SKM-1 (cell line): ENCODE results near the gene MRGPRX3.

Experiments used
- DNase-seq: peaks from one replicate; lab custom pipeline; 2025; ENCODE audit not compliant: unreplicated experiment; lab: John Stamatoyannopoulos, UW

Gene MRGPRX3

DNA sequence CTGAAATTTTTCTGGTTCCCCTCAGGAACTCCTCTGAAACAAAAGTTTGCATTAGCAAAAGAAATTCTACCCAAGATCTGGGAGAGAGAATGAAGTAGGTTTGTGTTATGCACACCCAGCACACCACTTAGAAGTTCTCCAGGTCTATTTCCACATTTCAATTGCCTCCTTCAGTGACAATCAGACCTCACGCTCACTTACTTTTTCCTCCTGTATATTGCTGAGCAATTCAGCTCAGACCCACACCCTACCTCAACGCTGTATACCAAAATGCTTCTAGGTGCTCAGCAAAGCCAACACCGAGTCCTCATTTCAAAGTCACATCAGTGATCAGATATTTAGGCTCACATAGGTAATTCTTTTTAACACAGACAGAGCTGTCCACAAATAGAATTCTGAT lies 19.2 kb downstream of the MRGPRX3 start:
- DNase-seq, result no peak

DNA sequence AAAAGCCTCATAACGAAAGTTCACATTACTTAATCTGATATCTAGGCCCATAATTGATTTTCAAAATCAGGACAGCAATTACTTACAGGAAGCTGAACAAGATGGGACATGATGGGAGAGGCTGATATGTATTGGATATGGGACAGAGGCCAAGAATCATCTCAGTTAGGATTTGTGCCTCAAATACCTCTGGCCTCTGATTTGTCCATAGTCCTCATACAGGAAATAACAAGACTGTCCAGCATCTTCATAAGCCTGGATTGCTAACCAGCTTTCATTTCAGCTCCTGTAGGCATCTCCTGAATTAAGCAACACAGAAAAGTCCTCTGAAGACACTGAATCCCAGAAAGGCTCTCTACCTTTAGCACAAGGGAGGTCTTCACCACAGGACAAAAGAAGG lies 36.0 kb downstream of the MRGPRX3 start:
- no peak for DNase-seq

DNA sequence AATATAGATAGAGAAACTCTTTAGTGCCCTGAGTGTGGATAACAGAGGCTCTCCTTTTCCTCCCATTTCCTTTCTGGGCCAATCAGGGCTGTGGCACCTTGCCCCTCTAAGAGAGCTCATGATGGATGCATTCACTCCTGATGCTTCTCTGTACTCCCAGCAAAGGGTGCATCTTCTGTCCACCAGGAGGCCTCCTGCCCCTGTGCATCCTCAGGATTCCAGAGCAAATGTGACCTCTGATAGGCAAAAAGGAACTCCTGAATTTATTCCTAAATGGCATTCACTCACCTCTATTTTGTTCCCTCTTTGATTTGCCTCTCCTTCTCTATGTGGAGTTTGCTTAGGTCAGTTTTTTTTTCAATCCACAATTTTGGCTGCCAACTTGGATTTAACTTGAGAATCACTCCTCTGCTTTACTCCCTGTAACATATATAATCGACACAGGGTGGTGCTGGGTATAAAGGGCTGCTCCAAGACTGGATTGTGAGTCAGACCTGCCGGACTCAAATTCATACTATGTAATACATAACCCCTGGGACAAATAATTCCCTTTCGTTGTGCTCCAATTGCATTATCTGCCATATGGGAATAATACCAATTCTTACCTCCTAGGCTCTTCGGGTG lies 39.1 kb downstream of the MRGPRX3 start:
- no peak for DNase-seq

DNA sequence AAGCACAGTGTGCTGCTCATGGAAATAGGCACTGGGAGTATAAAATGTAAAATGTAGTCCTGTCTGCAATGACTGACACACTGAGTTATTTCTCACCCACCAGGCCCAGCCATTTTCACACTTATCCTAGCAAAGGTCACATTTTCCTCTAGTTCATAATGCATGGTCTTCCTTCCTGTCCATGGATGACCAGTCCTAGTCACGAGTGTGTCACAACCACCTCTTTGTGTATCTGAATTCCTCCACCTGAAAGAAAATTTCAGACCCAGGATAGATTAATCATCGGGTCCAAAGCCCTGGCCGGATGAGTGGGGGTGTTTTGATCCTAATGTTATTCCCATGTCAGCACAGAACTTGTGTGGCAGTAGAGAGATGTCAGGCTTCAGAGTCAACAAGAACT lies 40.3 kb downstream of the MRGPRX3 start, which contains the start of gene MRGPRX4:
MRGPRX4 (plus strand) TSS at position 172 of the 400 bp plus-strand sequence. CDS start 420 bp downstream, outside the sequence.
- no peak for DNase-seq

DNA sequence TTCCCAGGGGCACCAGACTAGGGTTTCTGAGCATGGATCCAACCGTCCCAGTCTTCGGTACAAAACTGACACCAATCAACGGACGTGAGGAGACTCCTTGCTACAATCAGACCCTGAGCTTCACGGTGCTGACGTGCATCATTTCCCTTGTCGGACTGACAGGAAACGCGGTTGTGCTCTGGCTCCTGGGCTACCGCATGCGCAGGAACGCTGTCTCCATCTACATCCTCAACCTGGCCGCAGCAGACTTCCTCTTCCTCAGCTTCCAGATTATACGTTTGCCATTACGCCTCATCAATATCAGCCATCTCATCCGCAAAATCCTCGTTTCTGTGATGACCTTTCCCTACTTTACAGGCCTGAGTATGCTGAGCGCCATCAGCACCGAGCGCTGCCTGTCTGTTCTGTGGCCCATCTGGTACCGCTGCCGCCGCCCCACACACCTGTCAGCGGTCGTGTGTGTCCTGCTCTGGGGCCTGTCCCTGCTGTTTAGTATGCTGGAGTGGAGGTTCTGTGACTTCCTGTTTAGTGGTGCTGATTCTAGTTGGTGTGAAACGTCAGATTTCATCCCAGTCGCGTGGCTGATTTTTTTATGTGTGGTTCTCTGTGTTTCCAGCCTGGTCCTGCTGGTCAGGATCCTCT lies 41.0 kb downstream of the MRGPRX3 start:
- DNase-seq, result no peak
